Stimulated activated CD4-positive, alpha-beta T cell treated with anti-CD3 and anti-CD28 coated beads, Interleukin-2, amount 100 ng/mL, for 48 hours (primary cell): ENCODE measurements around the gene ANO4.
"Not testable (repeated sequence)": the region's sequence is repeated elsewhere in the genome, so short reads cannot be mapped to it uniquely, and the experiment has no call there.

ENCODE experiments used
- DNase-seq, 2 donors: peaks; one replicate each; pipeline ENCODE4 v3.0.0-alpha.2; 2020

The ANO4 gene

GRCh38 chr12:101110866-101111265 lies 316.3 kb downstream of the ANO4 start:
- DNase-seq, result no peak

GRCh38 chr12:101111441-101111840 lies 316.9 kb downstream of the ANO4 start:
- no peak for DNase-seq

GRCh38 chr12:101115326-101115725 lies 320.8 kb downstream of the ANO4 start:
- DNase-seq, result no peak

GRCh38 chr12:101116911-101117310 lies 322.3 kb downstream of the ANO4 start:
- no peak for DNase-seq

GRCh38 chr12:101117842-101118241 lies 323.3 kb downstream of the ANO4 start:
- DNase-seq, result no peak

GRCh38 chr12:101127521-101128219 lies 333.1 kb downstream of the ANO4 start:
- no peak for DNase-seq

GRCh38 chr12:101145777-101146431 lies 351.3 kb downstream of the ANO4 start:
- not testable (repeated sequence) for DNase-seq

- DNase-seq, result no peak
Observed at GRCh38 chr12:101165319-101165718, 370.7 kb downstream of the ANO4 start.

- DNase-seq, result no peak
Observed at GRCh38 chr12:101166866-101167265, 372.3 kb downstream of the ANO4 start.

- no peak for DNase-seq
Observed at GRCh38 chr12:101168001-101168400, 373.4 kb downstream of the ANO4 start.

GRCh38 chr12:101172316-101172715 lies 377.7 kb downstream of the ANO4 start:
- no peak for DNase-seq

- DNase-seq, result no peak
Observed at GRCh38 chr12:101173197-101173749, 378.7 kb downstream of the ANO4 start.

- no peak for DNase-seq
Observed at GRCh38 chr12:101174541-101174940, 380.0 kb downstream of the ANO4 start.
